Activated T-cell treated with anti-CD3 and anti-CD28 coated beads, Interleukin-2, amount 50 U/mL, for 4 hours (primary cell): ENCODE data around the gene C3orf52. TPM values are rescaled to one million over a fixed set of nuclear protein-coding genes. Genes with fewer than 3 reads are reported as not detected.
A peak's percentile ranks its signal among the peaks of the same experiment; 100 is the strongest.

ENCODE experiments used
- ATAC-seq, 2 donors: fragments of 200-7000 bp; cut with Tn5 transposase; one replicate each; pipeline ENCODE4 v1.10.0; 2021
- DNase-seq: peaks from one replicate; pipeline ENCODE4 v3.0.0-alpha.2; 2020
- H3K27me3 Mint-ChIP-seq: one replicate; pipeline ENCODE4 v1.8.0; 2021; ENCODE audit warnings: low read depth, mixed read lengths
- H3K36me3 Mint-ChIP-seq: one replicate; pipeline ENCODE4 v1.8.0; 2022; ENCODE audit warnings: mixed read lengths; ENCODE audit not compliant: insufficient read depth
- H3K4me1 Mint-ChIP-seq: one replicate; pipeline ENCODE4 v1.8.0; 2021; ENCODE audit warnings: low read depth, mixed read lengths
- H3K4me3 Mint-ChIP-seq: one replicate; pipeline ENCODE4 v1.8.0; 2021; ENCODE audit warnings: mild to moderate bottlenecking, moderate library complexity, mixed read lengths
- H3K9me3 Mint-ChIP-seq: one replicate; pipeline ENCODE4 v1.8.0; 2021; ENCODE audit warnings: mixed read lengths
- total RNA-seq, 3 donors: library from RNA; stranded (reverse); gene quantifications; one replicate each; pipeline ENCODE4 v1.2.1, GENCODE V29; 2021

The C3orf52 gene
- total RNA-seq, 3 donors from 2014 or later: 1.5 to 2.2 (median 2.1) TPM

- H3K4me3 Mint-ChIP-seq: no peak overlapping the region
- ATAC-seq (no peak), DNase-seq (no peak)
- peaks cover 35% of the 10 kb centered on the region for H3K4me1 Mint-ChIP-seq
- no peaks in the 10 kb centered on the region for H3K27me3 Mint-ChIP-seq
- H3K36me3 Mint-ChIP-seq: no peaks in the 10 kb centered on the region
- no peaks in the 10 kb centered on the region for H3K9me3 Mint-ChIP-seq
These were observed 12.2 kb upstream of the C3orf52 start for GRCh38 chr3:112074006-112074405.

- Mint-ChIP-seq H3K9me3 (no peaks in the 10 kb centered on the region), H3K36me3 (no peaks in the 10 kb centered on the region), H3K27me3 (no peaks in the 10 kb centered on the region), H3K4me3 (no peak overlapping the region), H3K4me1 (peaks cover 35% of the 10 kb centered on the region)
- ATAC-seq (peak; percentile 83 to 91), DNase-seq (no peak)
These were observed 11.3 kb upstream of the C3orf52 start for GRCh38 chr3:112074616-112075497.

DNA sequence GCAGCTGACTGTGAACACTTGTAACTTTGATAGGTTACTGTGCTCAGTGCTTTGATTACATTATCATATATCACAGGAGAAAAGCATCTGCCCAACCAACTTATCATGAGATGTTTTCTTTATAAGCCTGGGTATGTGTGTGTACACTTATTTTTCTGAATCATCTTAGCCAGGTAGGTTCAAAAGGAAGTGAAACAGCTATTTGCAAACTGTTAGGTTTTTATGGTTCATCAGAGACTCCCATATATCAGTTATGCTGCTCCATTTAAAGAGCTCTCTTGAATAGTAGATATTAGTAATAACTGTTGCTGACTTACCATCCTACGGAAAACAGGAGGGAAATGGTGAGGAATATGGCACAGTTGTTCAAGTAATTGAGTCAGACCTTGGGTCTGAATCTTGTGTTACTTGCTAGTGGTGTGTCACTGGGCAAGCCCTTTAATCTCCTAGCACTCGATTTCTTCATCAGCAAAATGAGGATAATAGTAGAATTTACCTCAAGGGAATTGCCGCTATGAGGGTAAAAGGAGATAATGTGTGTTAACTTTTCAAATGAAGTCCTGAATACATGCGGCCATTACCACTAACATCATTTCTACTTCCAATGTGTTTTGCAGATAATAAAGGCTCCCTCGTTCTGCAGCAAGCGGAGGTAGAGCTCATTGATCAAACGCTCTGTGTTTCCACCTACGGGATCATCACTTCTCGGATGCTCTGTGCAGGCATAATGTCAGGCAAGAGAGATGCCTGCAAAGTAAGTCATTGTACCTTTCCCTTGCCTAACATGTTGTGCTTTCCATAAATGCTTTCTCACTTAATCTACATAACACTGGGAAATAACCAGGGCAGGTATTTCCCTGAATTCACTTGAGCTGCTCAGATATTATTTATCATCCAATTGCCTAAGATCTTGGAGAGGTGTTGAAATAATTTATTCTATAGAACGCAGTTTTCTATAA, 7.8 kb upstream of the C3orf52 start:
- H3K36me3 Mint-ChIP-seq: no peaks in the 10 kb centered on the region
- no peak for DNase-seq
- no peaks in the 10 kb centered on the region for H3K9me3 Mint-ChIP-seq
- no peak overlapping the region for H3K4me3 Mint-ChIP-seq
- H3K4me1 Mint-ChIP-seq: peaks cover 19% of the 10 kb centered on the region
- H3K27me3 Mint-ChIP-seq: no peaks in the 10 kb centered on the region
- ATAC-seq: no peak

GRCh38 chr3:112083239-112083638, 3.0 kb upstream of the C3orf52 start:
- no peaks in the 10 kb centered on the region for H3K9me3 Mint-ChIP-seq
- no peak overlapping the region for H3K4me3 Mint-ChIP-seq
- peaks cover 13% of the 10 kb centered on the region for H3K27me3 Mint-ChIP-seq
- DNase-seq: no peak
- H3K4me1 Mint-ChIP-seq: peaks cover 21% of the 10 kb centered on the region
- ATAC-seq: no peak
- no peaks in the 10 kb centered on the region for H3K36me3 Mint-ChIP-seq

DNA sequence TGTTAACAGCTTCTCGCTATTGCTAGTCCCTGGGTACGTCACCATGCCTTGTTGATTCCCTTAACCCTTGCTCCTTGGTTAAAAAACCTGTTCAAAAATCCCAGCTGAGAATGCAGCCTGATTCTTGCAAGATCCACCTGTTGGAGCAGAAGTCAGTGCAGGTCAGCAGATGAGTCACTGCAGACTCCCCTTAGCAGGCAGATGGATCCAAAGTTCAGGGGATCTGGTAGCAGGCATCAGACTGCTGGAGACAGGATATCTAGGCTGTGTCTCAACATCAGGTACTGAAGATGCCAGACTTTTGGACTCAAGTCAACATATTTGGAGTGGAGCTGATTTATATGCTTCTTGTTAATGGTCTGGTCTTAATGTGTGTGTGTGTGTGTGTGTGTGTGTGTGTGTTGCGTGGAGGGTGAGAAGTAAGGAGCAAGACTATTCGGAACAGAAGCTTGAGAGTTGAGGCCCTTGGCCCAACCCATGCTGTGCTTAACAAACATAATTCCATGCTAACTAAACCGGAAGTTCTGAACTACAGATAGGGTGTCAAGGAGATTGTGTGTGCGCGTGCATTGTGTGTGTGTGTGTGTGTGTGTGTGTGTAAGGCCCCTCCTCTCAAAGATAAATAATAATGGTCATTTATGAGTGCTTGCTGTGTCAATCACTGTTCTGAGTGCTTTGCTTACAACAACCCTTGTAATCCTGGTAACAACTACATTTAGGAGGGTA, 1.0 kb upstream of the C3orf52 start:
- Mint-ChIP-seq H3K27me3 (peaks cover 15% of the 10 kb centered on the region), H3K4me3 (peak overlapping the region; percentile 79), H3K4me1 (peaks cover 22% of the 10 kb centered on the region), H3K36me3 (no peaks in the 10 kb centered on the region), H3K9me3 (no peaks in the 10 kb centered on the region)
- DNase-seq: no peak
- no peak for ATAC-seq

- Mint-ChIP-seq H3K36me3 (no peaks in the 10 kb centered on the region), H3K27me3 (peaks cover 15% of the 10 kb centered on the region), H3K4me3 (peak overlapping the region; percentile 79), H3K4me1 (peaks cover 22% of the 10 kb centered on the region), H3K9me3 (no peaks in the 10 kb centered on the region)
- ATAC-seq: peak in 1 of 2 donors; percentile 3
- no peak for DNase-seq
These were observed 484 bp upstream of the C3orf52 start for GRCh38 chr3:112085735-112086075.

DNA sequence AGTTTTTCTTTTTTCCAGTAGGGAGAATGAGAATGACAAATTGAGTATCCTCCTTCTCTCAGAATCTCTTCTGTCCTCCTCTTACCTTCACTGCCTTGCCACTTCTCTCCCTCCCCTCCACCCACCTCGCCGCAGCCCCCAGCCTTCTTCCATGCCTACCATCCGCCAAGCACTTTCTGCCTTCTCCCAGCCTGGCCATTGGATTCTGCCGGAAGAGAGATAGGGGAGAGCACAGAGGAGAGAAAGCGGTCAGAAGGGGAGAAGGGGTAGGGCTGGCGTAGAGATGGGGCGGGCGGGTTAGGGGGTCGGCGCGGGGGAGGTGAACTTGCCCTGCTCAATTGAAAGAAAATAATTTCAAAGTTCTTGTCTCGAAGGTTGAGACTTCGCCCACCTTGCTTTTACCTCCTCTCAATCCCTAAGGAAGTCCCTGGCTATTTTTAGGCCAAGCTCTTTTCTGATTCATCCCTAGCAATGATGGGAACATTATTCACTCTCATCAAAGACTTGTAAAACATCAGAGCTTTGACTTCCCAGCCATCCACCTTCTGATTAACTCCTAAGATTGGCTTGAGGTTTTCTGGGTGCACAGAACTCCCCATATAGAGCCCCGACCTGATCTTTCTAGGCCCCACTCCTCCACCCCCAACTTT, 811 bp downstream of the C3orf52 start:
- H3K4me1 Mint-ChIP-seq: peaks cover 22% of the 10 kb centered on the region
- no peak for ATAC-seq
- H3K4me3 Mint-ChIP-seq: peak overlapping the region; percentile 79
- no peaks in the 10 kb centered on the region for H3K36me3 Mint-ChIP-seq
- H3K27me3 Mint-ChIP-seq: peaks cover 15% of the 10 kb centered on the region
- H3K9me3 Mint-ChIP-seq: no peaks in the 10 kb centered on the region
- DNase-seq: no peak

GRCh38 chr3:112087746-112088145, 1.6 kb downstream of the C3orf52 start:
- peaks cover 28% of the 10 kb centered on the region for H3K4me1 Mint-ChIP-seq
- no peak for ATAC-seq

GRCh38 chr3:112088944-112089343, 2.8 kb downstream of the C3orf52 start:
- H3K27me3 Mint-ChIP-seq: peaks cover 15% of the 10 kb centered on the region
- H3K36me3 Mint-ChIP-seq: no peaks in the 10 kb centered on the region
- no peak for DNase-seq
- no peak for ATAC-seq
- H3K4me3 Mint-ChIP-seq: no peak overlapping the region
- no peaks in the 10 kb centered on the region for H3K9me3 Mint-ChIP-seq
- peaks cover 35% of the 10 kb centered on the region for H3K4me1 Mint-ChIP-seq

More at GRCh38 chr3:112087746-112088145, 1.6 kb downstream of the C3orf52 start:
- DNase-seq: no peak
- Mint-ChIP-seq H3K9me3 (no peaks in the 10 kb centered on the region), H3K27me3 (peaks cover 15% of the 10 kb centered on the region), H3K4me3 (peak overlapping the region; percentile 79), H3K36me3 (no peaks in the 10 kb centered on the region)

GRCh38 chr3:112089956-112090886, 4.0 kb downstream of the C3orf52 start:
- H3K9me3 Mint-ChIP-seq: no peaks in the 10 kb centered on the region
- no peak for DNase-seq
- peaks cover 27% of the 10 kb centered on the region for H3K4me1 Mint-ChIP-seq
- no peak overlapping the region for H3K4me3 Mint-ChIP-seq
- H3K36me3 Mint-ChIP-seq: no peaks in the 10 kb centered on the region
- H3K27me3 Mint-ChIP-seq: peaks cover 13% of the 10 kb centered on the region
- ATAC-seq: no peak

- ATAC-seq (no peak), DNase-seq (no peak)
- no peak overlapping the region for H3K4me3 Mint-ChIP-seq
- no peaks in the 10 kb centered on the region for H3K36me3 Mint-ChIP-seq
- H3K4me1 Mint-ChIP-seq: peaks cover 26% of the 10 kb centered on the region
- H3K27me3 Mint-ChIP-seq: peaks cover 12% of the 10 kb centered on the region
- no peaks in the 10 kb centered on the region for H3K9me3 Mint-ChIP-seq
These were observed 4.8 kb downstream of the C3orf52 start for GRCh38 chr3:112090887-112091586.

- H3K9me3 Mint-ChIP-seq: no peaks in the 10 kb centered on the region
- H3K4me1 Mint-ChIP-seq: peaks cover 20% of the 10 kb centered on the region
- H3K36me3 Mint-ChIP-seq: no peaks in the 10 kb centered on the region
- DNase-seq (no peak), ATAC-seq (no peak)
- no peak overlapping the region for H3K4me3 Mint-ChIP-seq
- peaks cover 7% of the 10 kb centered on the region for H3K27me3 Mint-ChIP-seq
These were observed 6.4 kb downstream of the C3orf52 start for GRCh38 chr3:112092496-112093179.
